Measurements from ENCODE around the gene GADD45B. TPM values are rescaled to one million over a fixed set of nuclear protein-coding genes. Genes with fewer than 3 reads are reported as not detected.
A peak's percentile ranks its signal among the peaks of the same experiment; 100 is the strongest.

Gene GADD45B
- total and polyA plus RNA-seq, 10 of the 15 experiments (the other 5 are each of a cell fraction or from before 2014, with no cell fraction given): 2.4 to 180 (median 91.1) TPM

GRCh38 chr19:2478278-2478755, 2.4 kb downstream of the GADD45B start:
- H3K27ac ChIP-seq (ENCODE audit: control insufficient read depth, insufficient read depth): peak overlapping the region; percentile 95
- intact Hi-C loops (cut with micrococcal nuclease; ENCODE audit: unreplicated experiment) (no loop called here), in situ Hi-C loops (cut with MboI) (no loop called here)
- DNase-seq (ENCODE audit: low read depth, low spot score): no peak
- 1% methylated on average over 17 of the region's 20 CpGs for WGBS (ENCODE audit: insufficient coverage, insufficient replicate concordance, low lambda C conversion rate, missing lambda C conversion rate)
- ATAC-seq: peak; percentile 8
- ChIA-PET POLR2A (interaction anchor here (0.5 to 6.8 kb wide), 12 partner anchors 22 to 315 kb away, joined by 3 to 166 read pairs (median 6); partner anchors contain the start of gene LMNB2), RAD21 (ENCODE audit: unreplicated experiment) (interaction anchor here (0.7 to 6.5 kb wide), 19 partner anchors 20 to 313 kb away, joined by 3 to 221 read pairs (median 5); no protein-coding TSS in a partner anchor), SMC1A (ENCODE audit: uncharacterized antibody, unreplicated experiment) (interaction anchor here (0.7 to 10.5 kb wide), 11 partner anchors 9 to 142 kb away, joined by 3 to 143 read pairs (median 9); no protein-coding TSS in a partner anchor), CTCF (interaction anchor here (0.7 to 5.8 kb wide), 13 partner anchors 52 to 271 kb away, joined by 3 to 113 read pairs (median 5); no protein-coding TSS in a partner anchor)
- no TSS peak for BruUV-seq (replicated peaks)
- peaks cover 44% of the 10 kb centered on the region for H3K79me2 ChIP-seq (ENCODE audit: control insufficient read depth, insufficient read depth, low read length)
- H3K4me3 ChIP-seq: peak overlapping the region; percentile 100
- peaks cover 12% of the 10 kb centered on the region for H3K4me1 ChIP-seq (ENCODE audit: control insufficient read depth, insufficient read depth, low read length)
- no peak for FAIRE-seq
- no peak overlapping the region for H2AFZ ChIP-seq (ENCODE audit: control insufficient read depth, low read depth, low read length)
- peaks cover 12% of the 10 kb centered on the region; the same call in 1 of the 2 replicates for H4K20me1 ChIP-seq (ENCODE audit: control insufficient read depth, insufficient read depth)
- no peaks in the 10 kb centered on the region for H3K27me3 ChIP-seq (replicated peaks in 1 of 2; ENCODE audit: control insufficient read depth in 2 of 2, insufficient read depth in 2 of 2, low read length in 1 of 2)
- peaks cover 3% of the 10 kb centered on the region; the same call in 1 of the 3 replicates for H3K9me3 ChIP-seq (replicated peaks; ENCODE audit: control insufficient read depth, insufficient read depth, low read length)
- peak overlapping the region; percentile 98 for H3K4me2 ChIP-seq (ENCODE audit: control insufficient read depth, insufficient read depth)
- peak overlapping the region; percentile 96 for H3K9ac ChIP-seq (ENCODE audit: control insufficient read depth, insufficient read depth, low read length)
- peaks cover 2% of the 10 kb centered on the region in 2 experiments; a peak in 2 of 4 replicates for H3K36me3 ChIP-seq (ENCODE audit: control insufficient read depth in 2 of 2, insufficient read depth in 2 of 2, low read length in 1 of 2)
- TF ChIP-seq NRF1 (conservative IDR thresholded peaks at IDR 0.05; ENCODE audit: low read depth, low read length) (no peak), FOXM1 (IDR thresholded peaks at IDR 0.05; ENCODE audit: low read depth, low read length) (0 out of 2 replicates have a peak, but pooled peaks have one; percentile 6), LARP7 (IDR thresholded peaks at IDR 0.05) (peak; percentile 82), TBL1XR1 (IDR thresholded peaks at IDR 0.05; ENCODE audit: low read depth, low read length) (peak; percentile 12; the same call in 1 of the 2 replicates), SIN3A (IDR thresholded peaks at IDR 0.05; ENCODE audit: low read depth, low read length) (0 out of 2 replicates have a peak, but pooled peaks have one; percentile 16), SMAD1 (IDR thresholded peaks at IDR 0.05; ENCODE audit: low read depth, partially characterized antibody) (peak; percentile 69), JUNB (IDR thresholded peaks at IDR 0.05) (no peak), KLF5 (IDR thresholded peaks at IDR 0.05; ENCODE audit: partially characterized antibody) (peak; percentile 69), CTCF (IDR thresholded peaks at IDR 0.05 in 2 of 3, conservative IDR thresholded peaks at IDR 0.05 in 1 of 3; ENCODE audit: control insufficient read depth in 2 of 3, extremely low read depth in 1 of 3, insufficient read depth in 1 of 3, low read depth in 3 of 3, low read length in 3 of 3) (peak in 2 of 3 experiments; percentile 20 to 26; a peak in 1 of 6 replicates), MTA3 (IDR thresholded peaks at IDR 0.05; ENCODE audit: borderline replicate concordance, low read length) (no peak), TARDBP (IDR thresholded peaks at IDR 0.05; ENCODE audit: borderline replicate concordance) (0 out of 2 replicates have a peak, but pooled peaks have one; percentile 56), RAD21 (IDR thresholded peaks at IDR 0.05; ENCODE audit: insufficient read depth, low read depth, low read length) (no peak), BMI1 (IDR thresholded peaks at IDR 0.05; ENCODE audit: borderline replicate concordance) (peak; percentile 26; the same call in 1 of the 2 replicates), YY1 (IDR thresholded peaks at IDR 0.05; ENCODE audit: low read depth, low read length) (peak; percentile 8; the same call in 1 of the 2 replicates), MLLT1 (IDR thresholded peaks at IDR 0.05) (peak; percentile 86), CHD4 (IDR thresholded peaks at IDR 0.05) (no peak), RUNX3 (IDR thresholded peaks at IDR 0.05; ENCODE audit: low read length) (peak; percentile 1; the same call in 1 of the 2 replicates), ZNF207 (IDR thresholded peaks at IDR 0.05; ENCODE audit: borderline replicate concordance) (no peak), SMAD5 (IDR thresholded peaks at IDR 0.05; ENCODE audit: low read depth) (peak; percentile 90; the same call in 1 of the 2 replicates), PBX3 (IDR thresholded peaks at IDR 0.05; ENCODE audit: insufficient replicate concordance, low read depth, low read length) (no peak), CBX5 (IDR thresholded peaks at IDR 0.05; ENCODE audit: low read depth) (peak; percentile 16; the same call in 1 of the 2 replicates)
